Omental fat pad (tissue), 4 donors: Measurements from ENCODE around the gene IGSF21. TPM values are rescaled to one million over a fixed set of nuclear protein-coding genes. Genes with fewer than 3 reads are reported as not detected.

Experiments
- ATAC-seq: fragments of 150-250 bp; one replicate; pipeline ENCODE4 v1.9.1; 2016; ENCODE audit warnings: mild to moderate bottlenecking, moderate library complexity; ENCODE audit not compliant: low FRiP score
- DNase-seq: peaks from one replicate; pipeline ENCODE4 v3.0.0-alpha.2; 2019; ENCODE audit warnings: low spot score
- CTCF ChIP-seq, 3 donors: fragments of 450-650 bp; IDR thresholded peaks; one replicate each; pipeline ENCODE4 v1.5.1; 2016 to 2017; ENCODE audit warnings: antibody characterized with exemption in 3 of 3, mild to moderate bottlenecking in 3 of 3, moderate library complexity in 2 of 3
- total RNA-seq, 4 donors: library from RNA; depleted of rRNA; stranded (reverse); fragments of >200 nt; gene quantifications; one replicate each; pipeline ENCODE4 v1.1.0, GENCODE V29; 2016

The IGSF21 gene
- total RNA-seq, 4 donors from 2014 or later: 0.56 to 7.8 (median 7.4) TPM; not detected in 1

GRCh38 chr1:18307329-18307898 is 199.8 kb downstream of the IGSF21 start:
- DNase-seq: no peak
- TF ChIP-seq CTCF (IDR thresholded peaks at IDR 0.05): no peak
- no peak for ATAC-seq

DNA sequence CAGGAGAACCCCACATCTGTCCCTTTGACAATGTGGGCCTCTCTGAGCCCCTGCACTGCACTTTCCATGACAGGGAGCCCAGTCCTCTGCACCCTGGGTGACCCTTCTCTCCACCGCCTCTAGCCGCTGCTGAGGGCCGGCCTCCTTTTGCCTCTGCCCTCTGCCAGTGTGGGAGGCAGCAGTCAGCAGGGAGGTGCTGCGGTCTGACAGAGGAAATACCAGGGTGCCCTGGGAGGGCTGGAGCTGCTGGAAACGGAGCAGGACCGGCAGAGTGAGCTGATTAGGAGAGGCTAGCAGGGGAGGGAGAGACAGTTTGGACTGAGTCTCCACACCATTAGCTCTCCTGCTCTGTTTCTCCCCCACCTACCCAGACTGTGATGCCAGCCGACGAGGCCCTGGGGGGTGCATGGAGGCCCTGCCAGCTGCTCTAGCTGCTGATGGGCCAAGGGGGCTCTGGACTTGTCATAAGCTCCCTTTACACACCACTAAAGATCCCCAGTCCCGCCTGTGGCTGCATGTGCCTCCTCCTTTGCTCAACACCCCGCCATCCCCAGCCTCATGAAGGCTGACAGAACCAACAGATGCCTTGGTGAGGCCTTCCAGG is 202.1 kb downstream of the IGSF21 start:
- TF ChIP-seq CTCF (IDR thresholded peaks at IDR 0.05): no peak

DNA sequence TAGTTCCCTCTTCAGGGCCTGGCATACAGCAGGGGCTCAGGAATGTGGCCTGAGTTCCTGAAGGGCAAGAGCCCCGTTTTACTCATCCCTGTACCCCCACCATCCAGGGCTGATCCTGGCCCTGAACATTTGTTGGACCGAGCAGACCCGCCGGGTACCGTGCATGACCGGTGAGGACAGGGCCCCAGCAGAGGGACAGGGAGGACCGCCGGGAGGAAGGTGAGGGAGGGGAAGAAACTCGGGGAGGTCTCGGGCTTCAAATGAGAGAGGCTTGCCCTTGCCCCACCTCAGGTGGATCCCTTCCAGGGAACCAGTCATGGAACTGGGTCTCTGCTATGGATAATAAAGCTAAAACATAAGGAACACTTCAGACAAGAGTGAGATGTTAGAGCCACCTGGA is 205.4 kb downstream of the IGSF21 start:
- ATAC-seq (no peak), DNase-seq (no peak)
- no peak for TF ChIP-seq CTCF (IDR thresholded peaks at IDR 0.05)

More for the DNA sequence above, 202.1 kb downstream of the IGSF21 start:
- ATAC-seq: no peak
- DNase-seq: no peak

DNA sequence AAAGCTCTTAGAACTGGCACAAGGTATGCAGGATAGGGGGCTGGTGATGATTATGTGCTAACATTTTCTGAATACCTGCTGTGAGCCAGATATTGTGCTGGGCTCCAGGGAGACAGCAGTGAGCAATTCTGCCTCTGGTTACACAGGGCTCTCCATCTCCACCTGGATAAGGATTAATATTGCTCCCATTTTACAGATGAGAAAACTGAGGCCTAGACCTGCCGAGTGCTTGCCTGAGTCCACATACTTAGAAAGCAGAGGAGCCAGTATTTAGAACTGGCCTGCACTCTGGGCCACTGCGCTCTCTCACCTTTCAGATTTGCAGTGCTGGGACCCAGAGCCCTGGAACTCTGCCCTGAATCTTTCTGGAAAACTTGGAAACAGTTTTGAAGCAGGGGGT is 205.9 kb downstream of the IGSF21 start:
- ATAC-seq (no peak), DNase-seq (no peak)
- TF ChIP-seq CTCF (IDR thresholded peaks at IDR 0.05): no peak

DNA sequence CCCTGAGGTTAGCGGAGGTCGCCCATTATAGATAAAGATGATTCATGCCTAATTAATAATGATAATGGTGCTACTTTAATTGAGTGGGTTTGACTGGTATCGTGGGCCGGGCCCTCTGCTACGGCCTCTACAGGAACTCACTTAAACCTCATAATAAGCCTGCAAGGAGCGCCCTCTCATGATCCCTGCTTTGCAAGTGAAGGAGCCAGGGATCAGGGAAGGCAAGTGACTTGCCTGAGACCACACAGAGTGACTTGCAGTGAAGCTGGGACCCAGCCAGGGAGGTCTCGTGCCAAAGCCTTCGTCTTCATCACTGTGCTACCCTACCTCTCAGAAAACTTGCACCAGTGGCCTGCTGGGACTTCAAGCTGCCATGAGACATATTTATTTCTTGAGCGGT is 206.8 kb downstream of the IGSF21 start:
- TF ChIP-seq CTCF (IDR thresholded peaks at IDR 0.05): no peak
- ATAC-seq (no peak), DNase-seq (no peak)

DNA sequence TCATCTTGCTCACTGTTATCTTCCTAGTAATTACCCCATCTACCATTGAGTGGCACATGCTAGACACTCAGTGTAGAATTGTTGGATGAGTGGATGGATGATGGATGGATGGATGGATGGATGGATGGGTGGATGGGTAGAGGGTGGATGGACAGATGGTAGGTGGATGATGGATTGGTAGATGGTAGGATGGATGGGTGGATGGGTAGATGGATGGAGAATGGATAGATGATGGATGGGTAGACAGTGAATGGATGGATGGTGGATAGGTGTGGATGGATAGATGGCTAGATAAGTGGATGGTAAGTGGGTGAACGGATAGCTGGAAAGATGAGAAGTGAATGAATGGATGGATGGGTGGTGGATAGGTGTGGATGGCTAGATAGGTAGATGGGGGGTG is 207.9 kb downstream of the IGSF21 start:
- no peak for DNase-seq
- TF ChIP-seq CTCF (IDR thresholded peaks at IDR 0.05): no peak
- no peak for ATAC-seq

GRCh38 chr1:18316764-18317163 is 209.2 kb downstream of the IGSF21 start:
- no peak for DNase-seq
- no peak for ATAC-seq
- TF ChIP-seq CTCF (IDR thresholded peaks at IDR 0.05): no peak
